ENCODE data around the gene SORCS3.

Gene SORCS3

DNA sequence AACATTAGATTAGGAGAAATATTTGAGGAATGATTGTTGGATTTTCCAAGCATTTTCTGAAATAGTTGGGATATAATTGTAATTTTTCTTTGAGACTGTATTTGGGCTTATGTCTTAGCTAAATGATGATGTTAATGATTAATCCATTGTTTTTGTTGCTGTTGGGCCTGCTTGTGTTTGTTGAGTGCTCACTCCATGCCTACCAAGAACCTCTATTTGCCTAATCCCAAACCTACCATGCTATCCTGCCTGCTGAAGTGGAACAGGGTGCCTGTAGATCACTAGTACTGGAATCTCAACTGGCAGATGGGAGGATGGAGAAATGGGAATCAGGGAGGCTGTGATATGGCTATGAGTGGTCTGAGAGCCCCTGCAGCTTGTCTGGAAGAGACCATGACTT, 565.5 kb downstream of the SORCS3 start:
- POLR2A ChIA-PET (ENCODE audit: low non-redundant PET), result no interaction called here
- TF ChIP-seq, protein P1, sequence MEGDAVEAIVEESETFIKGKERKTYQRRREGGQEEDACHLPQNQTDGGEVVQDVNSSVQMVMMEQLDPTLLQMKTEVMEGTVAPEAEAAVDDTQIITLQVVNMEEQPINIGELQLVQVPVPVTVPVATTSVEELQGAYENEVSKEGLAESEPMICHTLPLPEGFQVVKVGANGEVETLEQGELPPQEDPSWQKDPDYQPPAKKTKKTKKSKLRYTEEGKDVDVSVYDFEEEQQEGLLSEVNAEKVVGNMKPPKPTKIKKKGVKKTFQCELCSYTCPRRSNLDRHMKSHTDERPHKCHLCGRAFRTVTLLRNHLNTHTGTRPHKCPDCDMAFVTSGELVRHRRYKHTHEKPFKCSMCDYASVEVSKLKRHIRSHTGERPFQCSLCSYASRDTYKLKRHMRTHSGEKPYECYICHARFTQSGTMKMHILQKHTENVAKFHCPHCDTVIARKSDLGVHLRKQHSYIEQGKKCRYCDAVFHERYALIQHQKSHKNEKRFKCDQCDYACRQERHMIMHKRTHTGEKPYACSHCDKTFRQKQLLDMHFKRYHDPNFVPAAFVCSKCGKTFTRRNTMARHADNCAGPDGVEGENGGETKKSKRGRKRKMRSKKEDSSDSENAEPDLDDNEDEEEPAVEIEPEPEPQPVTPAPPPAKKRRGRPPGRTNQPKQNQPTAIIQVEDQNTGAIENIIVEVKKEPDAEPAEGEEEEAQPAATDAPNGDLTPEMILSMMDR (conservative IDR thresholded peaks at IDR 0.05; ENCODE audit: low read depth), result no peak
- CTCF ChIA-PET, result no interaction called here
- no peak for DNase-seq (ENCODE audit: low spot score)
- H3K27ac ChIP-seq, result no peak overlapping the region

DNA sequence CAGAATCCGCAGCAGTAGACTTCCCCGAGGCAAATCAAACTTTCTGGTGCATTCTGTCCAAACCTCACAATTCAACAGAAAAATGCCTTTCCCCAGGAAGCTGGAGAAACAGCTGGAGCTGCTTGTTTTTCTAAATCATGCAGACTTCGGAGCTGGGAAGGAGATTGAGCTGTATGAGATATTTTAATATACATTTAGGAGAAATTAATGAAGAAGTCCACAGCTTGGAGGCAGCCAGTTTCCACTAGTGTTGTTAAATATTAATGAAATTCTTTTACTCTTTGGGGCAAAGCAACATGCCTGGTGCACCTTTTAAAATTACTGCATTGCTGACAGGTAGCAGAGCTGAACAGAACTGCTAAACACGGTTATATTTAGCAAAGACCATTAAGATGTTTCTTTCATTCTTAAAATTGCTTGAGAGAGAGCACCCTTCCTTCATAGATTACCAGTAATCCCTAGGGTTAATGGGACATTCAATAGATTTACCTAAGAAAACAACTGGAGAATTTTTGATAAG, 566.4 kb downstream of the SORCS3 start:
- POLR2A ChIA-PET (ENCODE audit: low non-redundant PET), result no interaction called here
- CTCF ChIA-PET, result no interaction called here
- no peak for DNase-seq (ENCODE audit: low spot score)
- no peak overlapping the region for H3K27ac ChIP-seq
- TF ChIP-seq, protein P1 (conservative IDR thresholded peaks at IDR 0.05; ENCODE audit: low read depth), result no peak

DNA sequence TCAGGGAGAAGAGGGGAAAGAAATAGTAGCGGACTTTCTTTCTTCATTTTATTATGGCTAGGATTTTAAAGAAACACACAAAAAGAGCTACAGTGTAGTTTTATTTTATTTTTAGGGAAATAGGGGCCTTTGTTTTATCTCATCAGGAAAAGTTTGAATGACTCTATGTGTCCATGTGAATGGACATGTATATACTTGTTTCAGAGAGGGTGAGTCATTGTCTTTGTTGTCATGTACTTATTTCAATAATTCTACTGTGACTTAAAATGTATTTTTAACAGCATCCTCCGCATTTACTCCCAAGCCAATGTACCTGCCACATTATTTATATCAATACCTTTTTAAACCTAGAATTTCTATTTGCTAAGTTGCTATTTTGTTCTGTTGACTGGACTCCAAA, 569.5 kb downstream of the SORCS3 start:
- TF ChIP-seq, protein P1 (conservative IDR thresholded peaks at IDR 0.05; ENCODE audit: low read depth), result no peak
- H3K27ac ChIP-seq, result no peak overlapping the region
- ChIA-PET POLR2A (ENCODE audit: low non-redundant PET) (no interaction called here), CTCF (no interaction called here)
- peak; percentile 13 for DNase-seq (ENCODE audit: low spot score)

DNA sequence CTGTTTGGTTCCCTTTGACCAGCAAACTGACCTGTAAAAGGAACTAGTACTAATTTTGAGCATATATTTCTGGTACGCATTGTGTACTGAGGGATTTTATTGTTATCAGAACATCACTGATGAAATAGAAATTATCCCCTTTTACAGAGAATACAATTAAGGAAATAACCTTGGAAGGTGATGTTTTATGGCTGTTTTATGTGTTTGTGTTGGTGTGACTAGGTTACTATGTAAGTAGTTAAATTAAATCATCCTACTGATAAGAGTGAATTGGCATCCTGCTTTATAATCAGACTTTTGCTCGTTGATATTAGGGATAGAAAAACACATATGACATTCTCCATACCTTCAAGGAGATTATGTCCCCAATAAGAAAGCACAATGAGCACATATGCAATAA, 596.6 kb downstream of the SORCS3 start:
- ChIA-PET CTCF (no interaction called here), POLR2A (ENCODE audit: low non-redundant PET) (no interaction called here)
- no peak overlapping the region for H3K27ac ChIP-seq

DNA sequence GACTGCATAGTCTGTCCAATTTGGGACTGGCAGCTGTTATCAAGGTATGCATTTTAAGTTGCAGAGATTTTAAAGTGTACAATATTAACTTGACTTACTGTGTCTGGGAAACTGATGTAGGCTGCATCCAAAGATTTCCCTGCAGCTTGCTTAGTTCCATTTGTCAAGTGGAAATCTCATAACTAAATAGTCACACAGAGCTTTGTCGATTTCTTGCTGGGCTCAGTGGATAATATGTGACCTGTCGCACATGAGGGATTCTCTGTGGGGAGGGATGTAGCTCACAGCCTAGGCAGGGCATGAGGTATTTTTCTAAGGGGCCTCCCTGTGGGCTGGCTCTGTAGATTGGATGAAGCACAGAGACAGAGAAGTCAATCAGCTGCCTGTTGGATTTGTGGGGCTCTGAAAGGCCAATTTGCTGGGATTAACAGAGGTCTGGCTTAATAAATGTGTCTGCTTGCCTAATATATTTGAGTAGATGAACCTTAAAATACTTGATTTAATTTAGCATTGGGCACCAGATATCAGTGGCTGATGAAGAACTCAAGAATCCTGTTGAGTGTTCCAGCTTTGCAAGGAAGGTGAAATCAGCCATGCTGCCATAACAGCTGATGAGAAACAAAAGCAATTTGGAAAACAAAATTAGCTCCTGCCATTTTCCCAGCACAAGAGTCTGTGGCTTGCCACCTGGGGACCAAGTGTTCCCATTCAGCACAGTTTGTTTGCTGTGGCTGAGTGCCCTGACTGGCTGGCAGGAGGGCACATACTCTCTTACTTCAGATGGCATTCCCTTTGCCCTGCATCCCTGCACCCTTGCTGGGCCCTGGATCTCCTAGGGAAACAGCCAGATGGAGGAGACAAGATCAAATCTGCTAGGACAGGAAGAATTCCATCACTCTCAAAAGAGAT, 598.5 kb downstream of the SORCS3 start:
- no peak for DNase-seq (ENCODE audit: low spot score)
- H3K27ac ChIP-seq, result no peak overlapping the region
- TF ChIP-seq, protein P1 (conservative IDR thresholded peaks at IDR 0.05; ENCODE audit: low read depth), result no peak
- ChIA-PET CTCF (interaction anchor here (0.6 to 0.8 kb wide), 2 partner anchors 517 to 734 kb away, joined by 3 to 5 read pairs; no protein-coding TSS in a partner anchor), POLR2A (ENCODE audit: low non-redundant PET) (no interaction called here)

More for the DNA sequence above, 596.6 kb downstream of the SORCS3 start:
- DNase-seq (ENCODE audit: low spot score), result no peak
- TF ChIP-seq, protein P1 (conservative IDR thresholded peaks at IDR 0.05; ENCODE audit: low read depth), result no peak

DNA sequence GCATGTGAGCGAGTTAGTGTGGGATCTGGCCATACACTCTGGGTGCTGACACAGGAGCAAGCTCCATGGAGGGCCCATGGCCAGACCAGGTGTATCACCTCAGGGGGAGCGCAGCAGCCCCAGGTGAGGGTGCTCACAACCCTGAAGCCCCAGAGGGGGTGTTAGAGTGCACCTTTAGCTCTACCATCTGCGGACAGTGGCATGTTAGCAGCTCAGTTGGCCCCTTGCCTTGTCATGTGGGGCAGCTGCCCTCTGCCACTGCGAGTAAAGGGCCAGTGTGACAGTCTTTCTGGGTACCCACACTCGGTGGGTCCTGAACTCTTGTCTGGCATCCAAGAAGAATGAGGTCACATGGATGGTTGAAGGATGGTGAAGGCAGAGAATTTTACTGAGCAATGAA, 600.2 kb downstream of the SORCS3 start:
- TF ChIP-seq, protein P1 (conservative IDR thresholded peaks at IDR 0.05; ENCODE audit: low read depth), result no peak
- ChIA-PET CTCF (no interaction called here), POLR2A (ENCODE audit: low non-redundant PET) (no interaction called here)
- H3K27ac ChIP-seq, result no peak overlapping the region
- no peak for DNase-seq (ENCODE audit: low spot score)

Measured in RWPE1 (cell line).